HG02642 (cell line): ENCODE measurements around the gene RESF1.
"Not testable (repeated sequence)": the region's sequence is repeated elsewhere in the genome, so short reads cannot be mapped to it uniquely, and the experiment has no call there.

Experiments
- ATAC-seq: cut with Tn5 transposase; IDR thresholded peaks from one replicate; pipeline ENCODE4 v1.9.1; 2021; ENCODE audit warnings: mild to moderate bottlenecking; ENCODE audit not compliant: unreplicated experiment, poor library complexity

RESF1 gene

GRCh38 chr12:31959161-31959700, at the start of gene RESF1:
Gene RESF1, plus strand, starts transcription at chr12:31959415. Its CDS starts 21,541 bp downstream, at chr12:31980956.
- ATAC-seq: peak; percentile 92

- no peak for ATAC-seq
Observed at GRCh38 chr12:31914927-31915326, 44.3 kb upstream of the RESF1 start.

GRCh38 chr12:31915446-31915845, 43.8 kb upstream of the RESF1 start:
- ATAC-seq: no peak

GRCh38 chr12:31922341-31923062, 36.7 kb upstream of the RESF1 start:
- ATAC-seq: no peak

GRCh38 chr12:31923063-31923412, 36.2 kb upstream of the RESF1 start:
- ATAC-seq: no peak

GRCh38 chr12:31928246-31929026, 30.8 kb upstream of the RESF1 start:
- ATAC-seq: peak; percentile 61

- ATAC-seq: peak; percentile 21
Observed at GRCh38 chr12:31929027-31929526, 30.1 kb upstream of the RESF1 start.

GRCh38 chr12:31931796-31932715, 27.2 kb upstream of the RESF1 start:
- ATAC-seq: no peak

- ATAC-seq: no peak
Observed at GRCh38 chr12:31944299-31944698, 14.9 kb upstream of the RESF1 start.

- no peak for ATAC-seq
Observed at GRCh38 chr12:31947971-31948370, 11.2 kb upstream of the RESF1 start.

- not testable (repeated sequence) for ATAC-seq
Observed at GRCh38 chr12:31948697-31949359, 10.4 kb upstream of the RESF1 start.

- no peak for ATAC-seq
Observed at GRCh38 chr12:31950088-31950487, 9.1 kb upstream of the RESF1 start.

- ATAC-seq: no peak
Observed at GRCh38 chr12:31950492-31950891, 8.7 kb upstream of the RESF1 start.

GRCh38 chr12:31951008-31951407, 8.2 kb upstream of the RESF1 start:
- ATAC-seq: no peak

- ATAC-seq: no peak
Observed at GRCh38 chr12:31951939-31952338, 7.3 kb upstream of the RESF1 start.

GRCh38 chr12:31952418-31952817, 6.8 kb upstream of the RESF1 start:
- ATAC-seq: no peak

GRCh38 chr12:31954925-31955858, 4.0 kb upstream of the RESF1 start:
- no peak for ATAC-seq

- no peak for ATAC-seq
Observed at GRCh38 chr12:31958569-31959160, 550 bp upstream of the RESF1 start.
